Measurements from ENCODE around the gene NPHP4.

Gene NPHP4

DNA sequence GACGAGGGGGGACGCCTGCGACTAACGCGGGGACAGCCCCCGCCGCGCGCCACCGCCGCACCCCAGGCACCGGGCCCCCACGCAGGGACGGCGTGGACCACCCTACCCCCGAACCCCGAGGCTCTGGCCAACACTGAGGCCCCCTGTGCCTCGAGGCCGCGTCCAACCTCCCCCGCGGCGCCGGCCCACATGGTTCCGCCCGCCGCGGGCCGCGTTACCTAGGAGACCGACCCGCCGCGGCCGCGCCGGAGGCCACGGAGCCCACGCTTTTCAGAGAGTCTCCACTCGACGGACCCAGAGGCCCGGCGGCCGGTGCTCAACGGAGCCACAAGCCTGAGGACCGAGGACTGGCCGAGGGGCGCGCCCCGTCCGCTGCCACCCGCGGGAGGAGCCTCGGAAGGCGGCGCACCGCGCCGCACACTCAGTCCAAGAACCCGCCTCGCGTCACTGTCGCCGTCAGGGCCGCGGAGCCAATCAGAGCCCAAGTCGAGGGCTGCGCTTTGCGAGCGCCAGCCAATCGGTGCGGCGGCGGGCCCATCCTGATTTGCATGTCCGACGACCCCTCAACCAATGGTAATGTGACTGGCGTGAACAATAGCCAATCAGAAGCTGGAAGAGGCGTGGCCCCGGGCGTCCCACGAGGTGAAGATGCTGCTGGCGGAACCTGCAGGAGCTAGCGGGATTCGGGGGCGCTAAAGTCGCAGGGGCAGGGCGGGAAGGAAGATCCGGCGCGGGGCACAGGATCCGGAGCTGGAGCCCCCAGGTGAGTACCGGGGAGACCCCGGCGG is at the start of gene NPHP4:
TSS of gene NPHP4 (minus strand) at position 400 of the 788 bp plus-strand sequence. CDS start 6,136 bp downstream, outside the sequence.
- ChIA-PET POLR2A (interaction anchor here (0.6 to 2.3 kb wide), 2 partner anchors 34 to 40 kb away, joined by 3 to 15 read pairs; no protein-coding TSS in a partner anchor), CTCF (interaction anchor here (0.9 to 2.7 kb wide), 4 partner anchors 10 to 34 kb away, joined by 3 to 11 read pairs (median 6); no protein-coding TSS in a partner anchor)
- DNase-seq (ENCODE audit: extremely low spot score) = peak; percentile 99
- TF ChIP-seq, protein P1, sequence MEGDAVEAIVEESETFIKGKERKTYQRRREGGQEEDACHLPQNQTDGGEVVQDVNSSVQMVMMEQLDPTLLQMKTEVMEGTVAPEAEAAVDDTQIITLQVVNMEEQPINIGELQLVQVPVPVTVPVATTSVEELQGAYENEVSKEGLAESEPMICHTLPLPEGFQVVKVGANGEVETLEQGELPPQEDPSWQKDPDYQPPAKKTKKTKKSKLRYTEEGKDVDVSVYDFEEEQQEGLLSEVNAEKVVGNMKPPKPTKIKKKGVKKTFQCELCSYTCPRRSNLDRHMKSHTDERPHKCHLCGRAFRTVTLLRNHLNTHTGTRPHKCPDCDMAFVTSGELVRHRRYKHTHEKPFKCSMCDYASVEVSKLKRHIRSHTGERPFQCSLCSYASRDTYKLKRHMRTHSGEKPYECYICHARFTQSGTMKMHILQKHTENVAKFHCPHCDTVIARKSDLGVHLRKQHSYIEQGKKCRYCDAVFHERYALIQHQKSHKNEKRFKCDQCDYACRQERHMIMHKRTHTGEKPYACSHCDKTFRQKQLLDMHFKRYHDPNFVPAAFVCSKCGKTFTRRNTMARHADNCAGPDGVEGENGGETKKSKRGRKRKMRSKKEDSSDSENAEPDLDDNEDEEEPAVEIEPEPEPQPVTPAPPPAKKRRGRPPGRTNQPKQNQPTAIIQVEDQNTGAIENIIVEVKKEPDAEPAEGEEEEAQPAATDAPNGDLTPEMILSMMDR (IDR thresholded peaks at IDR 0.05; ENCODE audit: control extremely low read depth, extremely low read depth, low read depth, missing control alignments) = no peak

DNA sequence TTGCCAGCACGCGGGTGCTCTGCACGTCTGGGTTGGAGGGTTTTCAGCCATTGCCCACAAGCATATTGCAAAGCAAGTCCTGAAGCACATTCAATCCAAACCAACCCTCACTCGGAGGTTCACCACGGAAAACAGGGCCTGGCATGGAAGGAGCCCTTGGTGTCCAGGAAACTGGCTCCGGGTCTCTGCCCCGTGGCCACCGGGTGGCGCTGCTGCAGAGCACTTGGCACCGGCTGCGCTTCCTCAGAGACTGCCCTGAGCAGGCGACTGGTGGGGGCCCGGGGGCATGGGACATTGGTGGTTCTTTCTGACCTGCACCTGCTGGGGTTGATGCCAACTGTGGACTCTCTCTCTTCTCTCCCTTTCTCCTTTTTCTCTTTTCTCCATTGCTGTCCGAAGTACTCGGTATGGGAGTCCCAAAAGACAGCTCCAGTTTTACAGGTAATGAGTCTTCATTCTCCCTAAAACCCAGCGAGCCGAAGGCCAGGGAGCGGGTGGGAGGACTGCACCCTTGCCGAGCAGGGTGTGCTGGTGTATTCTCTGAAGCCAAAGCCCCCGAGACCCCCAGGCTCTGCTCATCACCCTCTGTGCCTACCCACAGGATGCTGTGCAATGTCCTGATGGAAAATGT is 49.3 kb upstream of the NPHP4 start:
- POLR2A ChIA-PET = no interaction called here
- peak; percentile 59 for DNase-seq (ENCODE audit: extremely low spot score)
- TF ChIP-seq, protein P1 (IDR thresholded peaks at IDR 0.05; ENCODE audit: control extremely low read depth, extremely low read depth, low read depth, missing control alignments) = peak; percentile 38
- CTCF ChIA-PET = interaction anchor here (0.8 to 1.0 kb wide), 5 partner anchors 8 to 122 kb away, joined by 3 read pairs; no protein-coding TSS in a partner anchor

DNA sequence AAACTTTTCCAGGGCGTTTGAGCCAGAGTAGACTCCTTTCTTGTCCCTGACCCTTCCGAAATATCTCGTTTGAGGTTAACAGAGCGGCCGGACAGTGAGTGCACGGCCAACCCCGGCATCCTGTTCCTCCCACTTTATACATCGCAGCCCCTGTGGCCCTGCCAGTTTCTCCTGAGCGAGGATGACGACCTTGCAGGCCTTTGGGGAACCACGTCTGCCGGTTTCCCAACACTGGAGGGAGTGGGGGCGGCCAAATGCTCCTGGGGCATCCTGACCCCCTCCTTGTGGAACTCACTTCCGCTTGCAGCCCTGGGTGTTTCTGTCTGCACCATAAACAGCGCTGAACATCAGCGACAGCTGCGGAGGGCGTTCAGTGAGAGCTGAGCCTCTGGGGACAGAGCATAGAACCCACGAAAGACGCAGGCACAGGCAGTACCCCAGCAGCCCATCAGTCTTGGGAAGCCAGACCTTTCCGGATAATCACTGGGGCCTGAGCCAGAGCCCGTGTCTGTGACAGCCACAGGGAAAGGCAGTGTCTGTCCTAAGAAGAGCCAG is 48.7 kb upstream of the NPHP4 start:
- DNase-seq (ENCODE audit: extremely low spot score) = no peak
- POLR2A ChIA-PET = no interaction called here
- CTCF ChIA-PET = interaction anchor here (1.0 kb wide), 1 partner anchor 29 kb away, joined by 3 read pairs; no protein-coding TSS in a partner anchor
- TF ChIP-seq, protein P1 (IDR thresholded peaks at IDR 0.05; ENCODE audit: control extremely low read depth, extremely low read depth, low read depth, missing control alignments) = no peak

DNA sequence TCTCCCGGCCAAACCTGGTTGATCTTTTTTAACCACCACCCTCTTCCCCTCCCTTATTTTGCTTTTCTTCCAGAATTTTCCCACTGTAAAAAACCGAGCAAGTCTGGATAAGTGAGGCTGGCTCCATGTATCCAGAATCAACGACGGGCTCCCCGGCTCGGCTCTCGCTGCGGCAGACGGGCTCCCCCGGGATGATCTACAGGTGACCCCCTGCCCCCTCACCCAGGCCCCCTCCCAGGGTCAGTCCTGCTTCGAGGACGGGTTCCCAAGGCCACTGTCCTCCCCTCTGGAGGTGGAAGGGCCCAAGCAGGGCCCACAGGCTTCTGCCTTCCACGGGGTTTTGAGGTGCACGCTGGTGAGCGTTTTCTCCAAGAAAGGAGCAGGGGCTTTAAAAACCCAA is 48.2 kb upstream of the NPHP4 start:
- no peak for DNase-seq (ENCODE audit: extremely low spot score)
- ChIA-PET POLR2A (no interaction called here), CTCF (no interaction called here)
- TF ChIP-seq, protein P1 (IDR thresholded peaks at IDR 0.05; ENCODE audit: control extremely low read depth, extremely low read depth, low read depth, missing control alignments) = no peak

DNA sequence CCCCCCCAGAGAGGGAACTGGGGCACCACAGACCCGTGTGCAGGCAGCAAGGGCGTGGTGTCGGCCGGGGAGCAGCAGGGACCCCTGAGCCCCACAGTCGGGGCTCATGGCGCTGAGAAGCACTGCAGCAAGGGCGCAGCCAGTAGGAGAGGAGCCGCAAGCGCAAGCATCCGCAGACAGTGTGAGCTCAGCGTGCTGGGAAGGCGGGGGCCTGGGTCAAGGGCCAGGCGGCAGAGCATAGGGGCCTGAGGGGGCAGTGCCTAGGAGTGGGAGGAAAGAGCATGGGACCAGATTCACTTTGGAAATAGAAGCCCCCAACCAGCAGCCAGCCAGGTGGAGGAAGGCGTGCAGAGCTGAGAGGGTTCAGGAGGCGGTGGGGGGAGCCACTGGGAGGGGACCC is 46.8 kb upstream of the NPHP4 start:
- ChIA-PET POLR2A (no interaction called here), CTCF (no interaction called here)
- TF ChIP-seq, protein P1 (IDR thresholded peaks at IDR 0.05; ENCODE audit: control extremely low read depth, extremely low read depth, low read depth, missing control alignments) = no peak
- no peak for DNase-seq (ENCODE audit: extremely low spot score)

DNA sequence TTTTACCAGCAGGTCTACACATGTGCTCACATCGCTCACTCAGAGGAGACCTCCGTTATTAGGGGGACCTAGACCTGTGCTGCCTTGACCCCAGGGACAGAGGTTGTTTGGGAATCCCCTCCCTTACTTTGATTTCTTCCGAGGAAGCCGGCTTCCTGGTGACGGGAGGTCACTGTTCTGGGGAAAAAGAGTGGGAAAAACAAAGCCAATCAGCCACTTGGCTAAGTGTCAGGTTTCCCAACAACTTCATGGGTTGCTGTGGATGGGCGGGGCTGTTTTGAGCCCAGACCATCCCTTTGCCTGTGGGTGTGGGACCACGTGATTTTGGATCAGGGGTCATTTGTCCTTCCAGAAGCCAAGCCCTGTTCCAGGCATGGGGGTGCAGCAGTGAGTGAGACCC is 46.4 kb upstream of the NPHP4 start:
- POLR2A ChIA-PET = no interaction called here
- TF ChIP-seq, protein P1 (IDR thresholded peaks at IDR 0.05; ENCODE audit: control extremely low read depth, extremely low read depth, low read depth, missing control alignments) = no peak
- no peak for DNase-seq (ENCODE audit: extremely low spot score)
- CTCF ChIA-PET = no interaction called here

Data from GM10248 (cell line).